Thyroid gland (tissue), 4 donors: ENCODE results near the gene DOK7. TPM values are rescaled to one million over a fixed set of nuclear protein-coding genes. Genes with fewer than 3 reads are reported as not detected.
"Not testable (repeated sequence)": the region's sequence is repeated elsewhere in the genome, so short reads cannot be mapped to it uniquely, and the experiment has no call there.

ENCODE experiments used
- DNase-seq, 2 donors: peaks; one replicate each; pipeline ENCODE4 v3.0.0-alpha.2; 2019
- H3K27ac ChIP-seq, 3 donors: fragments of 200-600 bp; sonication (generic); 1 replicate in 2 of 3; 2 replicates in 1 of 3; pipeline ENCODE4 v1.5.1; 2016 to 2019; ENCODE audit warnings: mild to moderate bottlenecking in 1 of 3, moderate library complexity in 1 of 3
- H3K27me3 ChIP-seq: fragments of 200-600 bp; sonication (generic); one replicate; pipeline ENCODE4 v1.5.1; 2019
- H3K36me3 ChIP-seq, 2 donors: fragments of 200-600 bp; sonication (generic); one replicate each; pipeline ENCODE4 v1.5.1; 2016 to 2019
- H3K4me1 ChIP-seq, 2 donors: fragments of 200-600 bp; sonication (generic); one replicate each; pipeline ENCODE4 v1.5.1; 2017 to 2019
- H3K4me3 ChIP-seq, 3 donors: fragments of 200-600 bp; sonication (generic); replicated peaks in 1 of 3; 1 replicate in 2 of 3; 2 replicates in 1 of 3; pipeline ENCODE4 v1.5.1; 2016; ENCODE audit warnings: mild to moderate bottlenecking in 1 of 3
- H3K9me3 ChIP-seq: fragments of 200-600 bp; sonication (generic); one replicate; pipeline ENCODE4 v1.5.1; 2017
- WGBS, 2 donors: methylation state at CpG; one replicate each; pipeline ENCODE4 v1.1.5; 2017; 5-methylcytosine and 5-hydroxymethylcytosine counted together
- intact Hi-C: fragments of 100-400 bp; cut with DNase I; formaldehyde crosslinking; loops from one replicate; pipeline ENCODE4 v1.15.1; 2023
- total RNA-seq, 4 donors: library from RNA; depleted of rRNA; stranded (reverse); fragments of >200 nt; gene quantifications; one replicate each; pipeline ENCODE4 v1.2.3, GENCODE V29; 2016

DOK7 gene
- total RNA-seq, 4 donors from 2014 or later: 0.25 to 2.7 (median 0.52) TPM

GRCh38 chr4:3543415-3543814, 80.3 kb downstream of the DOK7 start:
- H3K27me3 ChIP-seq, DNase-seq, H3K4me3 ChIP-seq, H3K9me3 ChIP-seq, intact Hi-C loops, H3K27ac ChIP-seq, H3K36me3 ChIP-seq, H3K4me1 ChIP-seq: not testable (repeated sequence)
- 80 to 84% methylated on average over 6 of the region's 8 CpGs for WGBS, 2 donors

Other genes with a start within 250 kb of the DOK7 start
- 1 to 10 TPM; 2.0 to 4.9 (median 2.4) TPM for gene MSANTD1, start 214.1 kb upstream of the DOK7 start, total RNA-seq
- gene RGS12, start 170.3 kb upstream of the DOK7 start, total RNA-seq: 10 to 100 TPM; 14.6 to 25.1 (median 20.9) TPM
- gene HGFAC, start 21.3 kb upstream of the DOK7 start, total RNA-seq: under 1 TPM in 1 of 4 donors, not detected in 3; 0.54 TPM
- gene LRPAP1, start 69.1 kb downstream of the DOK7 start, total RNA-seq: 100 to 1,000 TPM; 168 to 320 (median 259) TPM